NCI-H1694 (cell line): Measurements from ENCODE around the gene CD22.
"Not testable (repeated sequence)": the region's sequence is repeated elsewhere in the genome, so short reads cannot be mapped to it uniquely, and the experiment has no call there.

Experiments
- DNase-seq: peaks from one replicate; lab custom pipeline; 2025; lab: John Stamatoyannopoulos, UW

Gene CD22

DNA sequence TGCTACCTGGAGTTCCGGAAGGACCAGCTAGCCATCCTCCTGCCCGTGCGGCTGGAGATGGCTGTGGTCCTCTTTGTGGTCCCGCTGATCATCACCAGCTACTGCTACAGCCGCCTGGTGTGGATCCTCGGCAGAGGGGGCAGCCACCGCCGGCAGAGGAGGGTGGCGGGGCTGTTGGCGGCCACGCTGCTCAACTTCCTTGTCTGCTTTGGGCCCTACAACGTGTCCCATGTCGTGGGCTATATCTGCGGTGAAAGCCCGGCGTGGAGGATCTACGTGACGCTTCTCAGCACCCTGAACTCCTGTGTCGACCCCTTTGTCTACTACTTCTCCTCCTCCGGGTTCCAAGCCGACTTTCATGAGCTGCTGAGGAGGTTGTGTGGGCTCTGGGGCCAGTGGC, 30.4 kb downstream of the CD22 start:
- DNase-seq: not testable (repeated sequence)

DNA sequence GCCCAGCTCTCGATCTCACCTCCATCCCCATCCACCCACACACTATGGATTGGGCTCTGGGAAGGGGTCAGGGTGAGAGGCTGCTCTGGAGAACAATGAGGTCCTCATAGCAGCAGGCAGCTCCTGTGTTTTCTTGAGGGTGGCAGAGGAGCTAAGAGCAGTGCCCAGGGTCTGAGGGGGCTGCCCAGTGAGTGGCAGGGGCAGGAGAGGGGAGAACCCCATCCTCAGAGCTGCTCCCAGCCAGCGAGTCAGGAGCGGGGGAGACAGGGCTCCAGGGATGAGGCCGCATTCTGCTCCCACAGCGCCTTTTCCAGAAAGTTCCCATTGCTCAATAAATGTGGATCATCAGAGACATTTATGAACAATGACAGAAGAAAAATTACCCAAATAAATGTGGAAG, 31.1 kb downstream of the CD22 start:
- not testable (repeated sequence) for DNase-seq

DNA sequence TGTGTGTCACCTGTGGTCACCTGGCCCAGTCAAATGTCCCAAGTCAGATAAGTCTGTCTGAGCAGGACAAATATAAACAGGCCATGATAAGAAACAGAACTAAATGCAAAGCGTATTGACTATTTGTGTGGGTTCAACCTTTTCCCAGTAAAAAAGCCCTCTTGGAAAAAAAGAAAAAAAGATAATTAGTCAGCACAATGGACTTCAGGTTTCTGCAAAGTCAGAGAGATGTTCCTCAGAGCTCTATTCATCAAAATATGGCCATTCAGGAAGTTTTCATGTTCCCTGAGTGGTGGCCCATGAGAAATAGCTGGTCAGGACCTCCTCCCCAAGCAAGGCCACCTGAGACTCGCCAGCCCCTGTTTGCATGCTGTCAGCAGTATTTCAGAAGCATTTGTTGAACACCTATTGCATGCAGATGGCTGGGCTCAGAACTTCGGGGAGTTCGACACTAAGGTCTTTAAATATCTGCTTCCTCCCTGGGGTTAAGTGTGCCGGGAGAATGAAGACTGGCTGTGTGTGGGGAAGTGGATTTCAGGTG, 32.0 kb downstream of the CD22 start:
- DNase-seq: no peak

DNA sequence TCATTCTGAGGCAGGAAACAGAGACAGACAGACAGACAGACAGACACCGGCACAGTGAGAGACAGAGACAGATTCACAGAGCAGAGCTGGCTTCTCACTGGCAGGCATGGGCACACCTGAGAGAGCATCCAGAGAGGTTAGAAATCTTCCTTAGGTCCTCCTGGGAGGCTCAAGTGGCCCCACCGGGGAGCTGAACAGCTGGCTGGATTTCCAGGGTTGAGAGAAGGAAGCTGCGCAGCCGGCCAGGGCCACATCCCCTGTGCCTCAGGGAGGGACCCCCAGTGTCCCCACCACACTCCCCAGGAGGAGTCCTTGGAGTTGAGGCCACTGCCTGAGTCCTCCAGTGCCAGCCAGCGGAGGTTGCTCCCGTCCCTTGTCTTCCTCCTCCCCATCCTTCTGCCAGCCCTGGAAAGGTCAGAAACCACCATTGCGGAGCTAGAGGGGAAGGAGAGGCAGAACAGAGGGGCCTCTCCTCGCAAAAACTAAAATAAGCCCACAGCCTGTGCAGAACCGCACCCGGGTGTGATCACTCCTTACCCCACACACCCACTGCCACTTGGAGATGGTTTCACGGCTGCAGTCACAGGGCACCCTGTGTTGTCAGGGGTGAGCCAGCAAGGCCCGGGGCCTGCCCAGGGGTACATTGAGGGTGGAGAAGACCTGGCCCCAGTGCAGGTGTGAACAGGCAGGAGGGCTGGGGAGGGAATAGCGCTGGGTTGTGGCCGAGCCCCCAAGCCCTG, 33.4 kb downstream of the CD22 start:
- no peak for DNase-seq

DNA sequence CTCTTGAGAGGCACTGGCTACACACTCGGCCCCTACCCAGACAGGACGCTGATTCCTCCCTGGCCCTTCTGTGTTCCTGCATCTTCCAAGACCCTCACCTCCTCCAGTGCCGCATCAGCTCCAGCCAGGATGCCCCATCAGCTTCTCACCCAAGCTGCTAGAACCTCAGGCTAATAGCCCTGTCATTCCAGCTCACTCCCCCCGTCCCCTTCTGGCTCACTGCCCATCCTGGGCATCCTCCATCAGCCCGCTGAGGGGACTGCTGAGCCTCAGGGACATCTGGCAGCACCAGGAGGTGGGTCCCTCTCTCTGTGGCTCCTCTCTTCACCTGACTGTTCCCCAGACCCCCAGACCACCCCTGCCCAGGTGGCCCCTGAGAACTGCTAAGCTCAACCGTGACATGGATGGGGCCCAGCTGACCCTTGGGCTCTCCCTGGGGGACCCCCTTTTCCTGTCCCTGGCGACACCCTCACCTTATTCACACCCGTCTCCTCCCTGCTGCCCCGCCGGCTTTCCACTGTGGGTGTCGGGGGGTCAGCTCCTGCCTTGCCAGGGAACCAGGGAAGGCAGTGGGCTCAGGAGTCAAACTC, 34.1 kb downstream of the CD22 start:
- DNase-seq: no peak

DNA sequence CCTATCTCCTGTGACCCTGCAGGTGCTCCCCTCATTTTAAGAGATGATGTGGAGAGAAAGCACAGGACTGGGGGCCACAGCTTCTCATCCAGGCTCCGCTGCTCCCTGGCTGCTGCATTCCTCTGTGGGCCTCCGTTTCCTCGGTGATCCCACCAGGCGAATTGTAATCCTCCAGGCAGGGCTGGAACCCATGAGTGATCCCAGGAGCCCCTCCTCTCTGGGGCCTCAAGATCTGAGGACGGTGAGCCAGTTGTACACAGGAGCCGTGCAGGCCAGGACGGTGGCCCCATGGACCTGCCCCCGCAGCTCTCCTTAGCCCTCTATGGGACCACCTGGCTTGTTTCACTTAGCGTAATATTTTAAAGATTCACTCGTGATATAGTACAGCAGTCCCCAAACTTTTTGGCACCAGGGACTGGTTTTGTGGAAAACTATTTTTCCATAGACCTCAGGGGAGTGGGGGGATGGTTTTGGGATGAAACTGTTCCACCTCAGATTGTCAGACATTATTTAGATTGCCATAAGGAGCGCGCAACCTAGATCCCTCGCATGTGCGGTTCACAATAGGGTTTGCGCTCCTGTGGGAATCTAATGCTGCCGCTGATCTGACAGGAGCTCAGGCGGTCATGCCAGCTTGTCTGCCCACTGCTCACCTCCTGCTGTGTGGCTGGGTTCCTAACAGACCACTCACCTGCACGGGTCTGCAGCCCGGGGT, 34.9 kb downstream of the CD22 start:
- DNase-seq: no peak

DNA sequence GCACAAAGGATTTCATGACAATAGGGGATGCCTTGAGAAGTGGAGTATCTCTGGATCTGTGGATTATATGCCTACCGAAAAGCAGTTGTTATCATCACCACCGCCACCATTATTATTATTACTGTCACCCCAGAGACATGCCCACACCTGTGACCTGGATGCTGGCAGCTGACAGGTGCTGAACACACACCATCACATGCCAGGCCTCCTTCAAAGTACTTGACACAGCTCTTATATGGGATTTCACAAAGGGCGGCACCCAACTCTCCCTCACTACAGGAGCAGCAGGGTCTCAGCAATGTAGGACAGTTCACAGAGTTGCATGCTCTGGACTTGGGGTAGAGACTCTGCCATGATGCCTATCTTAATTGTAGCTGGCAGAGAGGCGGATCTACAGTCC, 36.3 kb downstream of the CD22 start:
- no peak for DNase-seq

DNA sequence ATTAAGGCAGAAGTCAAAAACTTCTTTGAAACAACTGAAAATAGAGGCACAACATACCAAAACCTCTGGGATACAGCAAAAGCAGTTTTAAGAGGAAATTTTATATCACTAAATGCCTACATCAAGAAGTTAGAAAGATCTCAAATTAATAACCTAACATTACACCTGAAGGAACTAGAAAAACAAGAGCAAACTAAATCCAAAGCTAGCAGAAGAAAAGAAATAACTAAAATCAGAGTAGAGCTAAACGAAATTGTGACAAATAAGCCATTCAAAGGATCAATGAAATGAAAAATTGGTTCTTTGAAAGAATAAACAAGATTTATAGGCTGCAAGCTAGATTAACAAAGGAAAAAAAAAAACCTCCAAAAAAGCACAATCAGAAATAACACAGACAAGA, 39.4 kb downstream of the CD22 start:
- DNase-seq: no peak

DNA sequence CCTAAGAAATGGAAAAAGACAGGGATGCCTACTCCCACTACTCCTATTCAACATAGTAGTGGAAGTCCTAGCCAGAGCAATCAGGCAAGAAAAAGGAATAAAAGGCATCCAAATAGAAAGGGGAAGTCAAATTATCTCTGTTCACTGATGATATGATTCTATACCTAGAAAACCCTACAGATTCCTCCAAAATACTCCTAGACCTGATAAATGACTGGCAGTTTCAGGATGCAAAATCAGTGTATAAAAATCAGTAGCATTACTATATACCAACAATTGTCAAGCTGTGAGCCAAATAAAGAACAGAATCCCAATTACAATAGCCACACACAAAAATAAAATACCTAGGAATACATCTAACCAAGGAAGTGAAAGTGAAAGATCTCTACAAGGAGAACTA, 40.5 kb downstream of the CD22 start:
- DNase-seq: no peak

DNA sequence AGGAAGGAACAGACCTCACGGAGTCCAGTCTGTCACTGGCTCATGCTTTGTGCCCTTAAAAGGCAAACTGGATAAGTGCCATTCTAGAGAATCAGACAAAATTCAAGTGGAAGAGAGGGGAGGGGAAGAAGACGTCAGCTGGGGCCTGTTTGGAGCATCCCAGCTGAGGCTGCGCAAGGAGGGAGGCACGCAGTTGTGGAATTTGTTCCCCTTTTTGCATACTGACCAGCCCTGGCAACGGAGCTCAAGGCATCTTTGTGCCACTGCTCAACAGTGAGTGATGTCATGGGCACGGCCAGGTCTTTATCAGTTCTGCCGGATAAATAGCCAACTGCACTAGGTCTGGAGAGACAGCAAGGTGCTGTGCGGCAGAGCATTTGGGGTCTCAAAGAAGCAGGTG, 41.7 kb downstream of the CD22 start, which contains the start of gene GPR42:
Gene GPR42 (plus strand): TSS at position 347 of the 400 bp plus-strand sequence. CDS start 292 bp downstream, outside the sequence.
- no peak for DNase-seq

DNA sequence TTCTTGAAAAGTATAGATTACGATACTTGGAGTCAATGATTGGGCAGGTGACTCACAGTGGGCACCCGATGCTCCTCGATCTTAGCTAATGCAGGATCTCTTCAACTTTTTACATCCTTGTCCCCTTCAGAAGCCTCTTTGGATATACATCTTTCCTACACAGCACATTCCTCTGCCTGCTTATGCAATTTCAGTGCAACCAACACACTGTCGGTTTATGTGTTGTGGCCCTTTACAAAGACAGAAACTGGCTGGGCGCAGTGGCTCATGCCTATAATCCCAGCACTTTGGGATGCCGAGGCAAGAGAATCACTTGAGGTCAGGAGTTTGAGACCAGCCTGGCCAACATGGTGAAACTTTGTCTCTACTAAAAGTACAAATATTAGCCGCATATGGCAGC, 44.5 kb downstream of the CD22 start:
- no peak for DNase-seq

DNA sequence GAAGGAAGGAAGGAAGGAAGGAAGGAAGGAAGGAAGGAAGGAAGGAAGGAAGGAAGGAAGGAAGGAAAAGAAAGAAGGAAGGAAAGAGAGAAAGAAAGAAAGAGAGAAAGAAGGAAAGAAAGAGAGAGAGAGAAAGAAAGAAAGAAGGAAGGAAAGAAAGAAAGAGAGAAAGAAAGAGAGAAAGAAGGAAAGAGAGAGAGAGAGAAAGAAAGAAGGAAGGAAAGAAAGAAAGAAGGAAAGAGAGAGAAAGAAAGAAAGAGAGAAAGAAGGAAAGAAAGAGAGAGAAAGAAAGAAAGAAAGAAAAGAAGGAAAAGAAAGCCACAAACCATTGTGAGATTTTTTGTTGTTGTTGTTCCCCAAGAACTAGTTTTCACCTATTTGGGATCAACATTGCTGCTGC, 45.0 kb downstream of the CD22 start:
- DNase-seq: not testable (repeated sequence)

DNA sequence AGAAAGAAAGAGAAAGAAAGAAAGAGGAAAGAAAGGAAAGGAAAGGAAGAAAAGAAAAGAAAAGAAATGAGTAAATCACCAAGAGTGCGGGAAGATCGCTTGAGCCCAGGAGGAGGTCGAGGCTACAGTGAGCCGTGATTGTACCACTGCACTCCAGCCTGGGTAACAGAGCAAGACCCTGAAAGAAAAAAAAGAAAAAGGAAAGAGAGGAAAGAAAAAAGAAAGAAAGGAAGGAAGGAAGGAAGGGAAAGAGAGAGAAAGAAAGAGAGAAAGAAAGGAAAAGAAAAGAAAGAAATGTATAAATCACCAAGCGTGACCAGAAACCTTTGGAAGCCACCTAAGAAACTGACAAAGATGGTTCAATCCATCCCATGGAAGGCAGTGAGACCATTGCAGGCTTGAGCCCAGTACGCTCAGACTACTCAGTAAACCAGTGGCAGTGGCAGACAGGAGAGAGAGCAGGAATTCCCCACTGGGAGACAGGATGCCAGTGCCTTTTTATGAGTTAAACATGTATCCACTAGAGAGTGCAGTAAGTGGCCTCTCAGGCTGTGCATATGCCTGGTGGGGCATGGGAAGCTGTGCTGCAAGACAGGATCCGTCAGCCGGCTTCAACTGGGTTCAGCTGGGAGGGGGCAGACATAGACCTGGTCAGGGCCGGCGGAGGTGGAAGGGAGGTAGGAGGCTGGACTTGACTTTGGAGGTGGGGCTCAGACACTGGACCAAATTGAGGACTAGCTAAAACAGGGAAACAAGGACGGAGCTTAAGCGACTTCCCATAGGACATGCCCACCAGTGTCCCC, 46.7 kb downstream of the CD22 start:
- no peak for DNase-seq

DNA sequence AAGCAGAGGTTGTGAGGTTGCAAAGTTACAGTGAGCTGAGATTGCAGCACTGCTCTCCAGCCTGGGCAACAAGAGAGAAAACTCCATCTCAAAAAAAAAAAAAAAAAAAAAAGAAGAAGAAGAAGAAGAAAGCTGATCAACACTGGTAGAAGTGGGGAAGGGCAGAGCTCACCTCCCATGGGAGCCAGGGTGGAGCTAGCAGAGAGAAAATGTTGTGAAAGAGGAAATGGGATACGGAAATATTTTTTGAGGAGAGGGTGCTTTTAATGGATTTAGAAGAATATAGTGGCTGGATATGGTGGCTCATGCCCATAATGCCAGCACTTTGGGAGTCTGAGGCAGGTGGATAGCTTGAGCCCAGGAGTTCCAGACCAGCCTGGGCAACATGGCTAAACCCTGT, 48.7 kb downstream of the CD22 start:
- no peak for DNase-seq

DNA sequence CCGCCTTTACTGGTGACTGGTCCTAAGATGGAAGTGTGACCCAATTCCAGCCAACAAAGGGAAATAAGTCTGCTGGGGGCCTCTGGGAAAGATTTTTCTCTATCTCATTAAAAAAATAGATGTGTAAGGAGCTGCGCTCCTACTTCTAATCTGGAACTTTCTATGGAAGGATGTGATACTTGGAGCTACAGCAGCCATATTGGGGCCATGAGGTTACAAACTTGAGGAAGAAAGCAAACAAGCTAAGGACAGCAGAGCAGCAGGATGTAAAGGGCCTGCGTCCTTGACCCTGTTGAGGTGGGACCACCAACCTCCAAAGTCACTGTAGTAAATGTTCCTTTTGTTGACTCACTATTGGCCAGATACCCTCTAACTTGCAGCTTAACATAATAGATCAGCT, 49.4 kb downstream of the CD22 start:
- DNase-seq: no peak

DNA sequence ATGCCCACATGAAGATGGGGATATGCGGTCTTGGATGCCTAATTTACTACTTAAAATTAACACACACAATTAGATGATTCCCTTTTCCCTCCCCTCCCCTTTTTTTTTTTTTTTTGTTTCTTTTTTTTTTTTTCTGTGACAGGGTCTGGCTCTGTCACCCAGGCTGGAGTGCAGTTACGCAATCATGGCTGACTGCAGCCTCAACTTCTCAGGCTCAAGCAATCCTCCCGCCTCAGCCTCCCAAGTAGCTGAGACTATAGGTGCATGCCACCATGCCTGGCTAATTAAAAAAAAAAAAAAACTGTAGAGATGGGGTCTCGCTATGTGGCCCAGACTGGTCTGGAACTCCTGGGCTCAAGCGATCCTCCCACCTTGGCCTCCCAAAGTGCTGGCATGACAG, 50.6 kb downstream of the CD22 start:
- not testable (repeated sequence) for DNase-seq

DNA sequence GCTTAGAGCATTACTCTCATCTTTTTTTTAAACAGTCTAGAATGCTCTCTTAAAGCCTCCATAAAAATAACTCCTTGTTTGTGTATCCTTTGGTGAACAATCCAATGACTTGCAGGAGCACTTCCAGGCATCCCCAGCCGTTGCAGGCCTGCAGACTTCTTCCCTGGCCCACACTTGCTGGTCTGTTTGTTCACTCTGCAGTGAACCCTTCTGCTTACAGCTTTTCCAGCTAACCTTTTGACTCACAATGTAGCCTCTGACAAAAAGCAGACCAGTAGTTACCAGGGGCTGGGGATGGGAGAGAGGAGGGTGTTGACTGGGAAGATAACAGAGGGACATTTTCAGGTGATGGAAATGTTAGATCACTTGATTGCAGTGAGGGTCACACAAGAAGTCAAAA, 51.0 kb downstream of the CD22 start:
- no peak for DNase-seq

DNA sequence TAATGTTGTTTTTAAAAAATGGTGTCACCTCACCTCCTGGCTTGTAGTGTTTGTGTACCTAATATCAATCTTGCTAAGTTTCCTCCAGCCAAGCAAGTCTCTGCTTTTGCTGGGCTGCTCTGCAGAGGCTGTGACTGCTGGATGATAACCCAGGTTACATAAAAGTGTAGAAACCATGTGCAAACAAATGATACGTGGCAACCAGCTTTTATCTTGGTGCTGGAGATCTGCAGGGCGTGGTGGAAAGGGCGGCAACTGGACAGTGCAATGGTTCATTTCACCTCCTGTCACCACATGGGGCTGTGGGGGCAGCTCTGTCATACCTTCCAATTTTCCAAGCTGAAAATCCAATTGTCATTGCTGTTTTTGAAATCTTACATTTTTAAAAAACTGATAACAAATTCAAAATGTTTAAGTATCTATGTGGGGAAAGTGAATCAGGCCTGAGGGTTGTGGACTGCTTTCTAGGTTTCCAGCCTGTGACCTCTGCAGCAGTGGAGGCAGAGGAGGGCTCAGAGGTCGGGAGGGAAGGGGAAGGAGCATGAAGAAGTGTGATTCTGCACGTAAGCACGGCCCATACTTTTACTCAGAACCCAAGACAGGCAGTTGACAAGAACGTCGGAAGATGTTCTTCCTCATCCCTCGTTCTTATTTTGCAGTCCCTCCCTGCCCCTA, 51.6 kb downstream of the CD22 start:
- DNase-seq: no peak

DNA sequence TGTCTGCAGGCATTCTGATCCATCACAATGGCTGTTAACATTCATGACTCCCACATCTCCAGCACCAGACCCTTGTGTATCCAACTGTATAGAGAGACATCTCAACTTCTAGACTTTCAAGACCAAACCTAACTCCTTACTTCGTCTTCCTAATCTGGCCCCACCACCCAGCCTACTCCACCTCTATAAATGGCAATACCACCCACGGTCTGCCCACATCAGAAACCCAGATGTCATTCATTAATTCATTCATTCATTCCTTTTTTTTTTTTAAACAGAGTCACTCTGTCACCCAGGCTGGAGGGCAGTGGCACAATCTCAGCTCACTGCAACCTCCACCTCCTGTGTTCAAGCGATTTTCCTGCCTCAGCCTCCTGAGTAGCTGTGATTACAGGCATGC, 52.3 kb downstream of the CD22 start:
- no peak for DNase-seq

DNA sequence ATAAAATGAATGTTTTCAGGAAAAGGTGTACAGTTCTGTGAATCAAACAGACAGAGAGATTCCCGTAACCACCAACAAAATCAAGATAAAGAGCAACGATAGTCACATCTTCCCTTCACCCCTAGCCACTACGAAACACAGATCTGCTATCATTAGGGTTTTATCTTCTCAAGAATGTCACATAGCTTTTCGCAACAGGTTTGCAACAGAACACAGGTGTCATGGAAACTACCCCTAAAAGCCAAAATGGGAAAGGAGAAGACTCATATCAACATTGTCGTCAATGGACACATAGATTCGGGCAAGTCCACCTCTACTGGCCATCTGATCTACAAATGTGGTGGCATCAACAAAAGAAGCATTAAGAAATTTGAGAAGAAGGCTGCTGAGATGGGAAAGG, 52.9 kb downstream of the CD22 start:
- no peak for DNase-seq

DNA sequence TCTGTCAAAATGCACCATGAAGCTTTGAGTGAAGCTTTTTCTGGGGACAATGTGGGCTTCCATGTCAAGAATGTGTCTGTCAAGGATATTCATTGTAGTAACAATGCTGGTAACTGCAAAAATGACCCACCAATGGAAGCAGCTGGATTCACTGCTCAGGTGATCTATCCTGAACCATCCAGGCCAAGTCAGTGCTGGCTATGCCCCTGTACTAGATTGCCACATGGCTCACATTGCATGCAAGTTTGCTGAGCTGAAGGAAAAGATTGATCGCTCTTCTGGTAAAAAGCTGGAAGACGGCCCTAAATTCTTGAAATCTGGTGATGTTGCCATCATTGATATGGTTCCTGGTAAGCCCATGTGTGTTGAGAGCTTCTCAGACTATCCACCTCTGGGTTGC, 54.5 kb downstream of the CD22 start:
- DNase-seq: no peak
